Measurements from ENCODE around the gene PACSIN3.
A peak's percentile ranks its signal among the peaks of the same experiment; 100 is the strongest.

Gene PACSIN3

DNA sequence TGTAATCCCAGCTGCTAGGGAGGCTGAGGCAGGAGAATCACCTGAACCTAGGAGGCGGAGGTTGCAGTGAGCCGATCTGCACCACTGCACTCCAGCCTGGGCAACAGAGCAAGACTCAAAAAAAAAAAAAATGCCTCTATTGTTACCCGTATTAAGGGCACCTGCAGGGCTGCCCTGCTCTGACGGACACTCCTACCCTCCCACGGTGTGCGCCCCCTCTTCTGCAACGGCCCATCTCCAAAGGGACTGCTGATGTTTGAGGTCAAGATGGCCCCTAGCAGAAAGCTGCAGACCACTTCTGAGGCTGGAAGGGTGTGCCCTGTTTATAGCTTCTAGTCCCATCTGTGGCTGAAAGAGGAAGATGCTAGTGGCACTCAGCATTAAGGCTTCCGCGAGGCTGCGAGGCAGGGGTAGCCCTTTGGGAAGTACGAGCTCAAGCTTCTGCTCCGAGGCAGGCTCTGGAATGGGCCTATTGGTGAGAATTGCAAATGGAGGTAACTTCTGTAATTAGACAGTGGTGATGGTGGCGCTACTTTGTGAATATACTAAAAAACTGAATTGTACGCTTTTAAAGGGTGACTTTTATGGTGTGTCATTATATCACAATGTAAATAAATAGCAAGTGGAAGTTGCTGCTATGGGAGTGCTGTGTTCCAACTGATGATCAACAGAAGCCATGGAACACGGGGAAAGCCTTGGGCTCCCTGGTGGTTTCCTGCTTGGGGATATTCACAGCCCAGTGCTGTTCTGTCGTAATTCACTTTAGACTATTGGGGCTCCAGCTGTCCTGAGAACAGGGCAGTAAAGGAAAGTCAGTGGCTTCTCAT, 33.9 kb downstream of the PACSIN3 start:
- DNase-seq: peak; percentile 5 to 32

DNA sequence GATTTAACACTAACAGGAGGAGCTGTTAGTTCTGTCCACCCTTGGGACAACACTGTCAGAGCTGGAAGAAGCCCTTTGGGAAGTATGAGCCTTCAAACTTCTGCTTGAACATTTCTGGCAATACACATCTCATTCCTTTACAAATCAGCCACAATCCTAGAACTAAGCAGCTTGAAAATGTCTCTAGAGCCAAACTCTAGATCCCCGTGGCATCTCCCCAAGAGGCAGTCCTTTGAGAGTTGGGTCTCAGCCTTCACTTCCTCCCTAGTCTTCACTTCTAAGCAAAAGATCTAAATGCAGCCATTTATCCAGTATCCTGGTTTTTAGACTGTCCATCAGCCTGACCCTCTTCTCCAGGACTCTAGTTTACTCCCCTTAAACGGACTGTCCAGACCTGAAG, 36.5 kb downstream of the PACSIN3 start:
- DNase-seq: no peak

DNA sequence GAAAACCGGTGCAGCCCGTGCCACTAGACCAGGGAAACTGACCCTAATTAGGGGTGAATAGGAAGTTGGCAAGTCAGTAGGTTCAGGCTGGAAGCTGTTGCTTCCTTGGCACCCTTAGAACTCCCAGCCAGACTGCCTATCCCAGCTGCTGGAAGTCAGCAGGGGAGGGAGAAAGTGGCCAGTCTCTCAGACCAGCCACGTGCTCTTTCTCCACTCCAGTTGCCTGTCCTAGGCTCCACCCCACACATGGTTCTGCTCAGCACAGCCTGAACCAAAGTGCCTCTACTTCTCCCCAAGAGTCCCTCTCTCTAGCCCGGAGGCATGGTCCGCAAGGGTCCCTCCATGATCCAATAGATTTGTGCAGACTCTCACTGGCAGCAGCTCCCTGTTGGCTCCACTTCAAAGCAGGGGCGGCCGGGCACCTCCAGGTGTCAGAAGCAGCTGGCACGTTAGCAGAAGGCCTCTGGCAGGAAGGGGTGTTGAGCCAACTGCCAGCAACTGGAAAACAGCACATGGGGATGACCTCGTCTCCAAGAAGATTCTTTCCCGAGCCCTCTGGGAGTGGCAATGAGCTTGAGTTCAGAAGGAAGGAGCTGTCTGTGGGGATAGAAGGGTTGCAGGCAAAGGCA, 37.2 kb downstream of the PACSIN3 start:
- DNase-seq: no peak

DNA sequence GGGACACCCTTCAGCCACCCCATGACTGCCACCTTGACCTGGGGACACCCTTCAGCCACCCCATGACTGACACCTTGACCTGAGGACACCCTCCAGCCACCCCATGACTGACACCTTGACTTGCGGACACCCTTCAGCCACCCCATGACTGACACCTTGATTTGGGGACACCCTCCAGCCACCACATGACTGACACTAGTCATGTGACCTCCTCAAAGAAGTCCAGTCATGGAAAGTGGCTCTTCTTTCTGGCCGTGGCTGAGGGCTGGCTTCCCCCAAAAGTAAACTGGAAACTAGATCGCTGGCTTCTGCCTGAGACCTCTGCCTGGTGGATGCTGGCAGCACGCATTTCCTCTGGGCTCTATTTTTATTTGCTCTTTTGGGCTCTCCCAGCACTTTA, 38.0 kb downstream of the PACSIN3 start:
- DNase-seq: no peak

DNA sequence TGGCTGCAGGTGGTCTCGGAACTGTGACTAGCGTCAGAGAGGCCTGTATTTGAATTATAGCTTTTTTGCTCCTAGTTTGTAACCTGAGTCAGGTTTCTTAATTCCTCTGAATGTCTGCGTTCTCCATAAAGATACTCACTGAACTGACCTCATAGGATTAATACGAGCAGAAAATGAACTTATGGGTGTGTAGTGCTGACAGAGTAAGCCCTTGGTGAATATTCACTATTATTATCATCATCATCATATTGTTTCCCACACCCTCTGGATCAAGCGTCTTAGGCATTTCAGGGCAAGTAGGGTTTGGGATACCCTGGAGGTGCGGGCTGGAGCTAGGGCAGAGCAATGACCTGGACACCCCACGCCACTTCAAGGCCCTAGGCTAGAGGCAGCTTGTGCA, 38.6 kb downstream of the PACSIN3 start:
- no peak for DNase-seq

DNA sequence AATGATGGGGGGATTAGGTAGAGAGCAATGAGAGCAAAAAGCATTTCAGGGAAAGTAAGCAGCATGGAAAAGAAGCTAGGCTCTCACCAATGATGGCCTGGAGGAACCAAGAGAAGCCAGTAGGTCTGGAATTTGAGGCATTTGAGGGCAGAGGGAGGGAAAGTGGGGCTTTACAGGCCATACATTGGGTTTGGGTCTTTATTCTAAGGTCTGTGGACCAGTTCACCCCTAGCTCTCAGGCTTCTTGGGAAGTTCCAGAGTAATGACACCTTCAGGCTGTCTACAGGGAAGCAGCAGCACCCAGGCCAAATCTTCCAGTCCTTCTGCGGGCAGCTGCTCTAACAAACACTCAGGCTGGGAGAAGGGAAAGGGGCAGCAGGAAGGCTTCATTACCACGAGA, 39.0 kb downstream of the PACSIN3 start:
- no peak for DNase-seq

GRCh38 chr11:47144541-47144940, 41.7 kb downstream of the PACSIN3 start:
- DNase-seq: no peak

DNA sequence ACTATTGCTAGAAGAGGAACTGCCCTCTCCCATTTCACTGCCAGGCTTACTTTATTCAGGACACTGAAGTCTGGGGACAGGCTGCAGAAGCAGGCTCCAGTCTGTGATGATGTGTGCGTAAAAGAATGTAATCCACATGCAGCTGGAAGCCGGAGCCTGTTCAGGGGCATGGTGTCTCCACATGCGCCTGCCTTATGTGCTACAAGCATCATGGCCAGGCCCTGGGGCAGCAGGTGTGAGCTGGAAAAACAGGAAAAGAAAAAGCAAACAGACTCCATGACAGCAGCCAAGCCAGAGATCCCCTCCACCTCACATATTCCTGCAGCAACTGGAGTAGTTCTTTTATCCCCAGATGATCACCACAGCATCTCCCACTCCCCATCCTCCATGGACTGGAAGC, 42.9 kb downstream of the PACSIN3 start:
- no peak for DNase-seq

- no peak for DNase-seq
Observed at GRCh38 chr11:47139878-47140277, 46.4 kb downstream of the PACSIN3 start.

GRCh38 chr11:47137476-47137875, 48.8 kb downstream of the PACSIN3 start:
- no peak for DNase-seq

DNA sequence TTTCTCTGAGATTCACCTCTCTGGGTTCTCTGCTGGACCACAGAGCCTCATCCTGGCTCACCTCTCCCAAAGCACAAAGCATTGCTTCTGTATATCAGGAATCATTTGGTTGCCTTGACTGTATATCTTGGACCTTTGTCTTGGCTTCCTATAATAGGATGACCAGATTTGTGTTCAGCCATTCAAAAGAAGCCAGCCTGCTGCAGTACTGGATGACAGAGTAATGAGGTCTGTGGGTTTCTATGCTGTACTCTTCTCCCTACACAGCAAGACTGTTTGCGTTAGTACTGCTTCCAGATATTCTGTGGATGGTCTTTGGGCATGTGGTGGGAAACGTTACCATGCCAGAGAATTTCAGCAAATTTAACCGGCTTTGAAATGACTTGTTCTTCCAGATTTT, 49.3 kb downstream of the PACSIN3 start:
- no peak for DNase-seq

GRCh38 chr11:47136327-47136726, 49.9 kb downstream of the PACSIN3 start:
- DNase-seq: no peak

DNA sequence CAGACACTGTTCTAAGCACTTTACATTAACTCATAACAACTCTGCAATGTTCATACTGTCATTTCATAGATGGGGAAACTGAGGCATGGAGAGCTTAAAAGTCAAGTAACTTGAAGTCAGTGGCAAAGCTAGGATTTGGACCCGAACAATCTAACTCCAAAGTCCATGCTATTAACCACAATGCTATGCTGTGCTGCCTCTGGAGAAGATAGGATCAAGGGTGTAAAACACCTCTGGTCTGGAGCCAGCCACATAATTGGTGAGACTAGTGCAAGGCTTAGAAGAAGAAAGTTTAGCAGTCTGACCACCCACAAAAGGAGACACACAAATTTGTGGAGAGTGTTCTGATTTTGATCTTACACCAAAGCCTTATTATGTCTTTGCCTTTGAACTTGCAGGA, 53.3 kb downstream of the PACSIN3 start:
- DNase-seq: no peak

DNA sequence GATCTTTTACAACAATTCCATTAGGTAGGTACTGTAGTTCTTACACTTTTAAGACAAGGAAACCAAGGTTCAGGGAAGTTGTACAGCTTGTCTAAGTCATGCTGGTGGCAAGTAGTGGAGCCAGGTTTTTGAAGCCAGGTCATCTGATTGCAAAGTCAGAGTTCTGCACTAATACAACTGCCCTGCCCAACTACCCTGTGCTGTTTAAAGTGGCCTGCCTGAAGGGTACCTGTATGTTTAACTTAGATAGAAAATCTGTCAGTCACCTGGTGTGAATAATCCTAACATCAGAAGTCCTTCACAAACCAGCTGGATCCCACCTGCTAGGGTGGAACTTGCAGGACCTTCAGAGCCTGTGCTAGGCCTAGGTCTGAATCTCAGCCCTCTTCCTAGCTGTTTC, 53.7 kb downstream of the PACSIN3 start:
- DNase-seq: no peak

DNA sequence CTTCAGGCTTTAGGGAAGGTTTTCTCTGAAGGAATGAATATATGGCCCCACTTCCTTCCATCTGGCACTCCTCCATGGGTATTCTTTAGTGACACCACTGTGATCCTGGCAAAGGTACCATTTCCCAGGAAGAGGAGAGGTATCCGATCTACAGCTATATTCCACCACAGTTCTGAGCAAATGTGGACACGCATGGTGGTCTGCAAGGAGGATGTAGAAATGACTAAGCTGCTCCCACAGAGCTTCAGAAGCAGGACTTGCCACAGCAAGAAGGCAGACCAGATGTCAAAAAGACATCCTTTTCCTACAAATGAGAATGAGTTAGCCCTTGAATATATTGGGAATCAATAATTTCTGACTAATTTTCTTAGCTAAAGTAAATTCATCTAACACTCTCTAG, 55.1 kb downstream of the PACSIN3 start:
- no peak for DNase-seq

DNA sequence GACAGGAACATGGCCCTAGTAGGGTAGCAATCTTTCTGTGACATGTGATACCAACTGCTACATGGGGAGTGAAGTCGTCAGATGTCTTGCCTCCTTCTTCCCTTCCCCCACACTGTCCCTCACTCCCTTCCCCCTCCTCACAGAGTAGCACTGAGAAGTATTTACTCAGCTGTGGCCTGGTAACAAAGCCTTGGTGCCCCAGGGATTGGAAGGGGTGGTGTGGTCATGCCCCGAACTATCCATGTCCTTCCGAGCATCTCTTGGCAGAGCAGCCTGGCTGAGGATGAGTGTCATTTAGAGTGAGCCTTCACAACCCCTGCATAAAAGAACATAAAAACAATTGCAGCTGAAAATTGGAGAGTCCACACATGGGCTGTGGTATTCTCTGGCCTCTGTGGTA, 55.7 kb downstream of the PACSIN3 start:
- DNase-seq: no peak
